HepG2 (cell line): ENCODE measurements around the gene C18orf63. TPM values are rescaled to one million over a fixed set of nuclear protein-coding genes. Genes with fewer than 3 reads are reported as not detected.

ENCODE experiments used
- AGO2 ChIP-seq: fragments of 200-400 bp; formaldehyde crosslinking; optimal IDR thresholded peaks from 2 replicates; pipeline ENCODE3; 2017; ENCODE audit warnings: mild to moderate bottlenecking, low read depth, low read length, moderate library complexity
- CBX1 ChIP-seq: IDR thresholded peaks from one replicate; pipeline ENCODE4 v1.6.1; 2016; ENCODE audit warnings: antibody characterized with exemption, low read depth
- CEBPB ChIP-seq: IDR thresholded peaks from 2 replicates; pipeline ENCODE4 v1.6.1; 2011; ENCODE audit warnings: low read depth, low read length, improper control_type of control experiment, borderline replicate concordance
- DMAP1 ChIP-seq: IDR thresholded peaks from 2 replicates; pipeline ENCODE4 v1.6.1; 2016
- FOXC1 ChIP-seq: sonication (generic); formaldehyde crosslinking; IDR thresholded peaks from 2 replicates; pipeline ENCODE4 v1.8.0; 2022; ENCODE audit warnings: mild to moderate bottlenecking, missing genetic modification reagents, borderline replicate concordance
- MAFG ChIP-seq: sonication (generic); formaldehyde crosslinking; IDR thresholded peaks from 2 replicates; pipeline ENCODE4 v1.5.1; 2020; ENCODE audit warnings: mild to moderate bottlenecking, missing genetic modification reagents
- MEF2D ChIP-seq: sonication (generic); formaldehyde crosslinking; IDR thresholded peaks from 2 replicates; pipeline ENCODE4 v1.5.1; 2020; ENCODE audit warnings: mild to moderate bottlenecking, missing genetic modification reagents
- POLR2G ChIP-seq: fragments of 200-400 bp; formaldehyde crosslinking; IDR thresholded peaks from 2 replicates; pipeline ENCODE4 v1.6.1; 2018; ENCODE audit warnings: mild to moderate bottlenecking, low read depth, low read length, moderate library complexity
- RCOR2 ChIP-seq: IDR thresholded peaks from 2 replicates; pipeline ENCODE4 v1.6.1; 2016; ENCODE audit warnings: missing biosample characterization, missing genetic modification reagents
- SOX13 ChIP-seq, 3 experiments: fragments of 450-650 bp in 1 of 3; sonication (generic) in 1 of 3; formaldehyde crosslinking in 1 of 3; IDR thresholded peaks in 2 of 3; conservative IDR thresholded peaks in 1 of 3; 2 replicates each; pipeline versions ENCODE4 v1.5.0 to v1.6.1; 2016 to 2020; ENCODE audit warnings: antibody characterized with exemption in 1 of 3, mild to moderate bottlenecking in 1 of 3, missing compliant biosample characterization in 1 of 3, missing genetic modification reagents in 1 of 3, moderate library complexity in 1 of 3
- YEATS2 ChIP-seq: sonication (generic); formaldehyde crosslinking; IDR thresholded peaks from 2 replicates; pipeline ENCODE4 v1.4.0; 2020; ENCODE audit warnings: missing genetic modification reagents, borderline replicate concordance
- ZNF326 ChIP-seq: sonication (generic); formaldehyde crosslinking; IDR thresholded peaks from 2 replicates; pipeline ENCODE4 v1.4.0; 2020; ENCODE audit warnings: missing genetic modification reagents, borderline replicate concordance
- ZNF652 ChIP-seq: IDR thresholded peaks from 2 replicates; pipeline ENCODE4 v1.6.1; 2016; ENCODE audit warnings: low read depth, borderline replicate concordance
- ZNF766 ChIP-seq: sonication (generic); formaldehyde crosslinking; IDR thresholded peaks from 2 replicates; pipeline ENCODE4 v1.5.0; 2020; ENCODE audit warnings: missing genetic modification reagents, borderline replicate concordance
- polyA plus RNA-seq, 8 experiments: library from polyadenylated mRNA; depleted of rRNA in 3 of 8; stranded (reverse) in 7 of 8; unstranded in 1 of 8; fragments of >200 nt; fragmentation: Illumina TruSeq in 4 of 8; extraction: Trizol in 4 of 8; gene quantifications; 2 replicates each; pipeline versions ENCODE4 v1.2.1 to v1.2.3, GENCODE V29; 2011 to 2016; ENCODE audit warnings: low read depth in 4 of 8, missing spikeins in 1 of 8, mixed read lengths in 1 of 8; ENCODE audit not compliant: insufficient read depth in 1 of 8
- total RNA-seq, 5 experiments: library from RNA; depleted of rRNA; stranded (reverse); fragments of >200 nt; fragmentation: Illumina TruSeq; extraction: Trizol; gene quantifications; 2 replicates each; pipeline ENCODE4 v1.2.3, GENCODE V29; 2016; ENCODE audit warnings: low read depth in 1 of 5
- TF ChIP-seq, protein P1 (sequence below): sonication (generic); formaldehyde crosslinking; IDR thresholded peaks from 2 replicates; pipeline ENCODE4 v1.5.1; 2020; ENCODE audit warnings: mild to moderate bottlenecking, missing genetic modification reagents
- TF ChIP-seq, protein P2 (sequence below): sonication (generic); formaldehyde crosslinking; IDR thresholded peaks from 2 replicates; pipeline ENCODE4 v1.5.0; 2020; ENCODE audit warnings: missing genetic modification reagents, mild to moderate bottlenecking, borderline replicate concordance
- TF ChIP-seq, protein P3 (sequence below): sonication (generic); formaldehyde crosslinking; IDR thresholded peaks from 2 replicates; pipeline ENCODE4 v1.4.0; 2020; ENCODE audit warnings: missing genetic modification reagents
- TF ChIP-seq, protein P4 (sequence below): sonication (generic); formaldehyde crosslinking; IDR thresholded peaks from 2 replicates; pipeline ENCODE4 v1.4.0; 2020; ENCODE audit warnings: missing genetic modification reagents
- TF ChIP-seq, protein P5 (sequence below): sonication (generic); formaldehyde crosslinking; IDR thresholded peaks from 2 replicates; pipeline ENCODE4 v1.5.0; 2020; ENCODE audit warnings: missing genetic modification reagents
- TF ChIP-seq, protein P6 (sequence below): sonication (generic); formaldehyde crosslinking; IDR thresholded peaks from 2 replicates; pipeline ENCODE4 v1.9.0; 2022; ENCODE audit warnings: missing genetic modification reagents, mild to moderate bottlenecking, borderline replicate concordance

Gene C18orf63
- total and polyA plus RNA-seq, 2 of the 13 experiments (the other 11 are each of a cell fraction or from before 2014, with no cell fraction given), result 0.01 TPM; not detected in 1

DNA sequence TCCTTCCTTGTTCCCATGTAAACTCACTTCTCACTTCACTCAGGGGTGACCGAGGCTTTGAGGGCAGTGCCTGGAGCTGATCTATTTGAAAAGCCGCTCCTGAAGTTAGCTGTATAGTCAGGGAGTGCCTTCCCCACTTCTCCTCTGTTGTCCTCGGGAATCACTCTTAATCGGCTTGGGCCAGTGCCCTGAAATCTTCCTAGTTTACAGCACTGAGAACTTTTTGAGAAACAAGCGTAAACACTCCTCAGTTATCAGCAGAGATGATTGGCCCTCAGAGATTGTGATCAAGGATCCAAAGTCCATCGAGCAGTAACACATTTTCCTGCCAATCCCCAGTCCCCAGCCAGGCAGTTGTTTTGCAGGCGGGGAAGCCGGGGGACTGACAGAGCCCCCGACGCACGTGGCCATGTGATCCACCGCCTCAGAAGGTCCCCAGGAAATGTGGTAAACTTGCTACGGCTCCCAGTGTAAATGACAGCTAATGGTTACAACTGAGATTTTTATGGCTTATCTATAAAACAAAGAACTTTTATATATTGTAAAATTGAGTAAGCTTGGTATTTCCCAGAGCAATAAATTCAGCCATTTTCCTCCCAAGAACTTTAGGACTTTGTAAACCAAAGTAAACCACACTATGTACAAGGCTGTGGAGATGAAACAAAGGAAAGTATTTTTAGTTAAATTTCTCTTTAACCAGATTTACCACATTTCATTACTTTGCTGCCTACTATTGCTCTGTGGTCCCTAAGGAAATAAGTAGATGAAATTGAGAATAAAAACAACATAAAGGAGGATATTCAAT is 53.5 kb downstream of the C18orf63 start (continued):
- TF ChIP-seq ZNF652 (CRISPR knock-in tag) (no peak), YEATS2 (CRISPR knock-in tag) (no peak), RCOR2 (CRISPR knock-in tag) (no peak), SOX13 (IDR thresholded peaks at IDR 0.05) (no peak), SOX13 (CRISPR knock-in tag; conservative IDR thresholded peaks at IDR 0.05 in 1 of 2, IDR thresholded peaks at IDR 0.05 in 1 of 2) (peak in 1 of 2 experiments; percentile 51; a peak in 2 of 4 replicates), FOXC1 (CRISPR knock-in tag) (no peak; the same call in 1 of the 2 replicates), CBX1 (no peak), MEF2D (CRISPR knock-in tag) (no peak; the same call in 1 of the 2 replicates), ZNF766 (CRISPR knock-in tag) (peak; percentile 50; the same call in 1 of the 2 replicates), DMAP1 (CRISPR knock-in tag) (0 out of 2 replicates have a peak, but pooled peaks have one; percentile 33), ZNF326 (no peak), MAFG (CRISPR knock-in tag) (no peak), POLR2G (no peak), AGO2 (no peak), CEBPB (no peak)
- TF ChIP-seq, protein P1, sequence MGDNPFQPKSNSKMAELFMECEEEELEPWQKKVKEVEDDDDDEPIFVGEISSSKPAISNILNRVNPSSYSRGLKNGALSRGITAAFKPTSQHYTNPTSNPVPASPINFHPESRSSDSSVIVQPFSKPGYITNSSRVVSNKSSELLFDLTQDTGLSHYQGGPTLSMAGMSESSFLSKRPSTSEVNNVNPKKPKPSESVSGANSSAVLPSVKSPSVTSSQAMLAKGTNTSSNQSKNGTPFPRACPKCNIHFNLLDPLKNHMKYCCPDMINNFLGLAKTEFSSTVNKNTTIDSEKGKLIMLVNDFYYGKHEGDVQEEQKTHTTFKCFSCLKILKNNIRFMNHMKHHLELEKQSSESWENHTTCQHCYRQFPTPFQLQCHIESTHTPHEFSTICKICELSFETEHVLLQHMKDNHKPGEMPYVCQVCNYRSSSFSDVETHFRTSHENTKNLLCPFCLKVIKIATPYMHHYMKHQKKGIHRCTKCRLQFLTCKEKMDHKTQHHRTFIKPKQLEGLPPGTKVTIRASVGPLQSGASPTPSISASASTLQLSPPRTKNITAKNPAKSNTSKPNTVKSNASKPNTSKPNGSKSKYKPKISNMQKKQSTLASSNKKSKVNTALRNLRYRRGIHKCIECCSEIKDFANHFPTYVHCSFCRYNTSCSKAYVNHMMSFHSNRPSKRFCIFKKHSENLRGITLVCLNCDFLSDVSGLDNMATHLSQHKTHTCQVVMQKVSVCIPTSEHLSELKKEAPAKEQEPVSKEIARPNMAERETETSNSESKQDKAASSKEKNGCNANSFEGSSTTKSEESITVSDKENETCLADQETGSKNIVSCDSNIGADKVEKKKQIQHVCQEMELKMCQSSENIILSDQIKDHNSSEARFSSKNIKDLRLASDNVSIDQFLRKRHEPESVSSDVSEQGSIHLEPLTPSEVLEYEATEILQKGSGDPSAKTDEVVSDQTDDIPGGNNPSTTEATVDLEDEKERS (CRISPR knock-in tag), result no peak
- TF ChIP-seq, protein P2, sequence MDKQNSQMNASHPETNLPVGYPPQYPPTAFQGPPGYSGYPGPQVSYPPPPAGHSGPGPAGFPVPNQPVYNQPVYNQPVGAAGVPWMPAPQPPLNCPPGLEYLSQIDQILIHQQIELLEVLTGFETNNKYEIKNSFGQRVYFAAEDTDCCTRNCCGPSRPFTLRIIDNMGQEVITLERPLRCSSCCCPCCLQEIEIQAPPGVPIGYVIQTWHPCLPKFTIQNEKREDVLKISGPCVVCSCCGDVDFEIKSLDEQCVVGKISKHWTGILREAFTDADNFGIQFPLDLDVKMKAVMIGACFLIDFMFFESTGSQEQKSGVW (CRISPR knock-in tag), result no peak
- TF ChIP-seq, protein P3, sequence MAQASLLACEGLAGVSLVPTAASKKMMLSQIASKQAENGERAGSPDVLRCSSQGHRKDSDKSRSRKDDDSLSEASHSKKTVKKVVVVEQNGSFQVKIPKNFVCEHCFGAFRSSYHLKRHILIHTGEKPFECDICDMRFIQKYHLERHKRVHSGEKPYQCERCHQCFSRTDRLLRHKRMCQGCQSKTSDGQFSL (CRISPR knock-in tag), result no peak
- TF ChIP-seq, protein P4, sequence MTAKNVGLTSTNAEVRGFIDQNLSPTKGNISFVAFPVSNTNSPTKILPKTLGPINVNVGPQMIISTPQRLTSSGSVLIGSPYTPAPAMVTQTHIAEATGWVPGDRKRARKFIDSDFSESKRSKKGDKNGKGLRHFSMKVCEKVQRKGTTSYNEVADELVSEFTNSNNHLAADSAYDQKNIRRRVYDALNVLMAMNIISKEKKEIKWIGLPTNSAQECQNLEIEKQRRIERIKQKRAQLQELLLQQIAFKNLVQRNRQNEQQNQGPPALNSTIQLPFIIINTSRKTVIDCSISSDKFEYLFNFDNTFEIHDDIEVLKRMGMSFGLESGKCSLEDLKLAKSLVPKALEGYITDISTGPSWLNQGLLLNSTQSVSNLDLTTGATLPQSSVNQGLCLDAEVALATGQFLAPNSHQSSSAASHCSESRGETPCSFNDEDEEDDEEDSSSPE (CRISPR knock-in tag), result peak; percentile 42; the same call in 1 of the 2 replicates
- TF ChIP-seq, protein P5, sequence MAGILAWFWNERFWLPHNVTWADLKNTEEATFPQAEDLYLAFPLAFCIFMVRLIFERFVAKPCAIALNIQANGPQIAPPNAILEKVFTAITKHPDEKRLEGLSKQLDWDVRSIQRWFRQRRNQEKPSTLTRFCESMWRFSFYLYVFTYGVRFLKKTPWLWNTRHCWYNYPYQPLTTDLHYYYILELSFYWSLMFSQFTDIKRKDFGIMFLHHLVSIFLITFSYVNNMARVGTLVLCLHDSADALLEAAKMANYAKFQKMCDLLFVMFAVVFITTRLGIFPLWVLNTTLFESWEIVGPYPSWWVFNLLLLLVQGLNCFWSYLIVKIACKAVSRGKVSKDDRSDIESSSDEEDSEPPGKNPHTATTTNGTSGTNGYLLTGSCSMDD (CRISPR knock-in tag), result no peak
- TF ChIP-seq, protein P6, sequence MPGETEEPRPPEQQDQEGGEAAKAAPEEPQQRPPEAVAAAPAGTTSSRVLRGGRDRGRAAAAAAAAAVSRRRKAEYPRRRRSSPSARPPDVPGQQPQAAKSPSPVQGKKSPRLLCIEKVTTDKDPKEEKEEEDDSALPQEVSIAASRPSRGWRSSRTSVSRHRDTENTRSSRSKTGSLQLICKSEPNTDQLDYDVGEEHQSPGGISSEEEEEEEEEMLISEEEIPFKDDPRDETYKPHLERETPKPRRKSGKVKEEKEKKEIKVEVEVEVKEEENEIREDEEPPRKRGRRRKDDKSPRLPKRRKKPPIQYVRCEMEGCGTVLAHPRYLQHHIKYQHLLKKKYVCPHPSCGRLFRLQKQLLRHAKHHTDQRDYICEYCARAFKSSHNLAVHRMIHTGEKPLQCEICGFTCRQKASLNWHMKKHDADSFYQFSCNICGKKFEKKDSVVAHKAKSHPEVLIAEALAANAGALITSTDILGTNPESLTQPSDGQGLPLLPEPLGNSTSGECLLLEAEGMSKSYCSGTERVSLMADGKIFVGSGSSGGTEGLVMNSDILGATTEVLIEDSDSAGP (CRISPR knock-in tag), result no peak
